OCI-LY3 (cell line): ENCODE measurements around the gene KDM4B.

Experiments used
- EZH2phosphoT487 ChIP-seq: fragments of 200-600 bp; shearing (Covaris generic); IDR thresholded peaks from 2 replicates; pipeline ENCODE4 v1.6.1; 2018; ENCODE audit warnings: antibody characterized with exemption, mixed run types, low read depth
- TF ChIP-seq, protein P1 (sequence below): fragments of 200-600, 300-600 bp; sonication (generic); IDR thresholded peaks from 2 replicates; pipeline ENCODE4 v1.5.1; 2014; ENCODE audit warnings: antibody characterized with exemption, low read length, low read depth

DNA sequence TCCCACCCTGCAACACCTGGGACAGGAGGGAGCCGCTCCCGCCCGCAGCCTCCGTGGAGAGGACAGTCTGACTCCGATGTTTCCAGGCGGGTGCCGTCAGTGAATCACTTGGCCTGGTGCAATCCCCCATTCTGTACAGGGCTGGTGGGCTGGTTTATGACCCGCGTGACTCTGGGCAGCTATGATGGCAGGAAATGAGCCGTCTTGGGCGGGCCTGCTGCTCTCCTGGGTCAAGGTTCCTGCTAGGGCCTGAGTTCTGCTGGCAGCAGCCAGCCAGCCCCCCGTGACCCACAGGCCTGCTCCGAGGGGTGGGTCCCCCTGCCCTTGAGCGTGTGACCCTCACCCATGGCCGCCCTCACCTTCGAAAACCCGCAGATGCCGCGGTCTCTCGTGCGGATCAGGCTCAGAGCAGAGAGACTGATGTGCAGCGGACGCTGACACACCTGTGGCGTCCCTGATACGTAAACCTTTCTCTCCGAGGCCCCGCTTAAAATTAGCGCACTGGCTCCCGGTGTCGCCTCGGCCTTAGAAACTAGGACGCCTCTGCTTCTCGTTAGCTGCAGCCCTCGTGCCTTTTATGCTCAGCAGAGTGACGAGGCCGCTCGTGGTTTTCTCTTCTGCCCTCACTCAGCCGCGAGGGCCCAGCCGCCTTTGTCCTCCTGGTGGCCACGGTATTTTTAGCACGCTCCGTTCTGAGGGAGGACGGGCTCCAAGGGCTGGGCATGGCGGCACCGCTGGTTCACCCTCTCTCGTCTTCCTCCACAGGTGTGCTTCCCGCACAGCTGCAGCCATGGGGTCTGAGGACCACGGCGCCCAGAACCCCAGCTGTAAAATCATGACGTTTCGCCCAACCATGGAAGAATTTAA, 63.4 kb downstream of the KDM4B start:
- TF ChIP-seq, protein P1, sequence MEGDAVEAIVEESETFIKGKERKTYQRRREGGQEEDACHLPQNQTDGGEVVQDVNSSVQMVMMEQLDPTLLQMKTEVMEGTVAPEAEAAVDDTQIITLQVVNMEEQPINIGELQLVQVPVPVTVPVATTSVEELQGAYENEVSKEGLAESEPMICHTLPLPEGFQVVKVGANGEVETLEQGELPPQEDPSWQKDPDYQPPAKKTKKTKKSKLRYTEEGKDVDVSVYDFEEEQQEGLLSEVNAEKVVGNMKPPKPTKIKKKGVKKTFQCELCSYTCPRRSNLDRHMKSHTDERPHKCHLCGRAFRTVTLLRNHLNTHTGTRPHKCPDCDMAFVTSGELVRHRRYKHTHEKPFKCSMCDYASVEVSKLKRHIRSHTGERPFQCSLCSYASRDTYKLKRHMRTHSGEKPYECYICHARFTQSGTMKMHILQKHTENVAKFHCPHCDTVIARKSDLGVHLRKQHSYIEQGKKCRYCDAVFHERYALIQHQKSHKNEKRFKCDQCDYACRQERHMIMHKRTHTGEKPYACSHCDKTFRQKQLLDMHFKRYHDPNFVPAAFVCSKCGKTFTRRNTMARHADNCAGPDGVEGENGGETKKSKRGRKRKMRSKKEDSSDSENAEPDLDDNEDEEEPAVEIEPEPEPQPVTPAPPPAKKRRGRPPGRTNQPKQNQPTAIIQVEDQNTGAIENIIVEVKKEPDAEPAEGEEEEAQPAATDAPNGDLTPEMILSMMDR, result no peak
- TF ChIP-seq EZH2phosphoT487, result no peak
